Measurements from ENCODE around the gene RBFOX1.

RBFOX1 gene

GRCh38 chr16:7420843-7421242 lies 88.2 kb downstream of the RBFOX1 start:
- DNase-seq (ENCODE audit: low read depth), result no peak

- DNase-seq (ENCODE audit: low read depth), result no peak
Observed at GRCh38 chr16:7421578-7421977, 88.9 kb downstream of the RBFOX1 start.

GRCh38 chr16:7422036-7422888 lies 89.6 kb downstream of the RBFOX1 start:
- no peak for DNase-seq (ENCODE audit: low read depth)

GRCh38 chr16:7423434-7424044 lies 90.9 kb downstream of the RBFOX1 start:
- DNase-seq (ENCODE audit: low read depth), result no peak

GRCh38 chr16:7426161-7426560 lies 93.5 kb downstream of the RBFOX1 start:
- no peak for DNase-seq (ENCODE audit: low read depth)

GRCh38 chr16:7431723-7432122 lies 99.1 kb downstream of the RBFOX1 start:
- no peak for DNase-seq (ENCODE audit: low read depth)

- DNase-seq (ENCODE audit: low read depth), result no peak
Observed at GRCh38 chr16:7436306-7436705, 103.7 kb downstream of the RBFOX1 start.

- DNase-seq (ENCODE audit: low read depth), result no peak
Observed at GRCh38 chr16:7437135-7437804, 104.6 kb downstream of the RBFOX1 start.

- DNase-seq (ENCODE audit: low read depth), result no peak
Observed at GRCh38 chr16:7437843-7438242, 105.2 kb downstream of the RBFOX1 start.

GRCh38 chr16:7438601-7439000 lies 106.0 kb downstream of the RBFOX1 start:
- DNase-seq (ENCODE audit: low read depth), result no peak

GRCh38 chr16:7439518-7439917 lies 106.9 kb downstream of the RBFOX1 start:
- no peak for DNase-seq (ENCODE audit: low read depth)

GRCh38 chr16:7440886-7441400 lies 108.3 kb downstream of the RBFOX1 start:
- no peak for DNase-seq (ENCODE audit: low read depth)

- DNase-seq (ENCODE audit: low read depth), result no peak
Observed at GRCh38 chr16:7442050-7442449, 109.4 kb downstream of the RBFOX1 start.

- DNase-seq (ENCODE audit: low read depth), result no peak
Observed at GRCh38 chr16:7443142-7443541, 110.5 kb downstream of the RBFOX1 start.

- no peak for DNase-seq (ENCODE audit: low read depth)
Observed at GRCh38 chr16:7443648-7444365, 111.2 kb downstream of the RBFOX1 start.

GRCh38 chr16:7449306-7449705 lies 116.7 kb downstream of the RBFOX1 start:
- DNase-seq (ENCODE audit: low read depth), result no peak

- no peak for DNase-seq (ENCODE audit: low read depth)
Observed at GRCh38 chr16:7449808-7450207, 117.2 kb downstream of the RBFOX1 start.

- DNase-seq (ENCODE audit: low read depth), result no peak
Observed at GRCh38 chr16:7450440-7450839, 117.8 kb downstream of the RBFOX1 start.

GRCh38 chr16:7452090-7452489 lies 119.4 kb downstream of the RBFOX1 start:
- no peak for DNase-seq (ENCODE audit: low read depth)

GRCh38 chr16:7456211-7456610 lies 123.6 kb downstream of the RBFOX1 start:
- no peak for DNase-seq (ENCODE audit: low read depth)

GRCh38 chr16:7458144-7458543 lies 125.5 kb downstream of the RBFOX1 start:
- no peak for DNase-seq (ENCODE audit: low read depth)

- no peak for DNase-seq (ENCODE audit: low read depth)
Observed at GRCh38 chr16:7470344-7470743, 137.7 kb downstream of the RBFOX1 start.
